Measurements from ENCODE around the gene SH3GL1. TPM values are rescaled to one million over a fixed set of nuclear protein-coding genes. Genes with fewer than 3 reads are reported as not detected.
"Not testable (repeated sequence)": the region's sequence is repeated elsewhere in the genome, so short reads cannot be mapped to it uniquely, and the experiment has no call there.

The SH3GL1 gene
- total and polyA plus RNA-seq, 11 donors = 14.4 to 43.6 (median 22.2) TPM

GRCh38 chr19:4350726-4351125 is 49.6 kb downstream of the SH3GL1 start:
- no peak for DNase-seq
- Histone ChIP-seq H3K27ac (no peak overlapping the region), H3K27me3 (no peaks in the 10 kb centered on the region), H3K4me1 (peaks cover 0 to 11% (median 0%) of the 10 kb centered on the region in 12 donors), H3K36me3 (peaks cover 0 to 18% (median 9%) of the 10 kb centered on the region in 9 donors), H3K4me3 (no peak overlapping the region), H3K9me3 (no peaks in the 10 kb centered on the region)
- ATAC-seq = no peak
- WGBS, 4 donors = 92 to 94% (median 92%) methylated on average over 9 of the region's 9 CpGs
- intact Hi-C loops (cut with DNase I) = loop anchor here in 8 of 10 donors (5.0 to 10.0 kb wide), 2 partner anchors 83 to 86 kb away; no protein-coding TSS in a partner anchor
- TF ChIP-seq CTCF (IDR thresholded peaks at IDR 0.05) (no peak), POLR2A (IDR thresholded peaks at IDR 0.05) (no peak)

DNA sequence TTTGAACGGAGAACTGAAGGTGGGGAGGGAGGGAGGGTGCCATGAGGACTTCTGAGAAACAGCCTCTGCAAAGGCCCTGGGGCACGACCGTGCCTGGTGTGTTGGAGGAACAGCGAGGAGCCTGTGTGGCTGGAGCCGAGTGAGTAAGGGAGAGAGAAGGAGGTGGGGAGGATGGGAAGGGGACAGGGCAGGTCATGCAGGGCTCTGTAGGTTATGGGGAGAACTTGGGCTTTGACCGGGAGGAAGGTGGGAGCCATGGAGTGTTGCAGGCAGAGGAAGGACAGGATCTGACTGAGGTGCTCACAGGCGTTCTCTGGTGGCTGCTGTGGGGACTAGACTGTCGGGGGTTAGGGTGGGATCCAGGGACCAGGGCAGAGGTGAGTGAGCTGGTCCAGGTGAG is 50.2 kb downstream of the SH3GL1 start:
- H3K4me3 ChIP-seq = no peak overlapping the region
- peaks cover 0 to 18% (median 9%) of the 10 kb centered on the region in 9 donors for H3K36me3 ChIP-seq
- no peak for DNase-seq
- H3K4me1 ChIP-seq = peaks cover 0 to 11% (median 0%) of the 10 kb centered on the region in 12 donors
- no peaks in the 10 kb centered on the region for H3K27me3 ChIP-seq
- no peak overlapping the region for H3K27ac ChIP-seq
- TF ChIP-seq POLR2A (IDR thresholded peaks at IDR 0.05) (no peak), CTCF (IDR thresholded peaks at IDR 0.05) (no peak)
- intact Hi-C loops (cut with DNase I) = loop anchor here in 8 of 10 donors (5.0 to 10.0 kb wide), 2 partner anchors 83 to 85 kb away; no protein-coding TSS in a partner anchor
- 81 to 98% (median 92%) methylated on average over 8 of the region's 8 CpGs for WGBS, 4 donors
- ATAC-seq = no peak
- H3K9me3 ChIP-seq = no peaks in the 10 kb centered on the region

DNA sequence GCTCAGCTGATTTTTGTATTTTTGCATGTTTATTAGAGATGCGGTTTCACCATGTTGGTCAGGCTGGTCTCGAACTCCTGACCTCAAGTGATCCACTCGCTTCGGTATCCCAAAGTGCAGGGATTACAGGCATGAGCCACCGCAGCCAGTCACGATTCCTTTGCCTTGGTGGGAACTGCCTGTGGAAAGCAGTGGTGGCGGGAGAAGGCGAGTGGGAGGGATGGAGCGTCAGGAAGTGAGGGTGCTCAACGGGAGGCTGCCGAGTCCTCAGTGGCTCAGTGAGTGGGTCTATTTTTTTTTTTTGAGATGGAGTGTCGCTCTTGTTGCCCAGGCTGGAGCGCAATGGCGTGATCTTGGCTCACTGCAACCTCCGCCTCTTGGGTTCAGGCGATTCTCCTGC is 51.1 kb downstream of the SH3GL1 start:
- DNase-seq; H3K27ac ChIP-seq; H3K27me3 ChIP-seq; ATAC-seq; H3K4me3 ChIP-seq; H3K9me3 ChIP-seq; intact Hi-C loops (cut with DNase I): not testable (repeated sequence)
- H3K4me1 ChIP-seq = peaks cover 0 to 14% (median 3%) of the 10 kb centered on the region in 12 donors
- peaks cover 0 to 18% (median 9%) of the 10 kb centered on the region in 9 donors for H3K36me3 ChIP-seq
- WGBS, 4 donors = 91 to 95% (median 93%) methylated on average over 16 of the region's 16 CpGs

- H3K27me3 ChIP-seq = no peaks in the 10 kb centered on the region
- H3K4me1 ChIP-seq = peaks cover 0 to 18% (median 6%) of the 10 kb centered on the region in 12 donors
- H3K4me3 ChIP-seq = no peak overlapping the region
- DNase-seq (no peak), ATAC-seq (no peak)
- H3K36me3 ChIP-seq = peaks cover 0 to 18% (median 9%) of the 10 kb centered on the region in 9 donors
- 75 to 95% (median 77%) methylated on average over 6 of the region's 6 CpGs for WGBS, 4 donors
- no peaks in the 10 kb centered on the region for H3K9me3 ChIP-seq
- no peak overlapping the region for H3K27ac ChIP-seq
- TF ChIP-seq POLR2A (IDR thresholded peaks at IDR 0.05) = no peak
- TF ChIP-seq CTCF (IDR thresholded peaks at IDR 0.05) = no peak
- intact Hi-C loops (cut with DNase I) = no loop called here
Measured at GRCh38 chr19:4347521-4347920, 52.8 kb downstream of the SH3GL1 start.

GRCh38 chr19:4346020-4346383 is 54.3 kb downstream of the SH3GL1 start:
- H3K4me3 ChIP-seq = no peak overlapping the region
- H3K27me3 ChIP-seq = no peaks in the 10 kb centered on the region
- intact Hi-C loops (cut with DNase I) = no loop called here
- DNase-seq (no peak), ATAC-seq (no peak)
- 93 to 97% (median 95%) methylated on average over 6 of the region's 6 CpGs for WGBS, 4 donors
- H3K36me3 ChIP-seq = peaks cover 0 to 18% (median 9%) of the 10 kb centered on the region in 9 donors
- no peaks in the 10 kb centered on the region for H3K9me3 ChIP-seq
- peaks cover 0 to 18% (median 10%) of the 10 kb centered on the region in 12 donors for H3K4me1 ChIP-seq
- no peak overlapping the region for H3K27ac ChIP-seq
- no peak for TF ChIP-seq POLR2A (IDR thresholded peaks at IDR 0.05)
- TF ChIP-seq CTCF (IDR thresholded peaks at IDR 0.05) = no peak
